Kidney (tissue), 14 donors: ENCODE data around the gene TPRX1. TPM values are rescaled to one million over a fixed set of nuclear protein-coding genes. Genes with fewer than 3 reads are reported as not detected.
"Not testable (repeated sequence)": the region's sequence is repeated elsewhere in the genome, so short reads cannot be mapped to it uniquely, and the experiment has no call there.

Source experiments
- DNase-seq, 5 donors: peaks; one replicate each; pipeline ENCODE4 v3.0.0-alpha.2; 2013 to 2020
- FAIRE-seq: peaks from 2 replicates; lab custom pipeline; 2012; peaks lifted over from hg19 to GRCh38; lab: Jason Lieb, UNC
- H3K27ac ChIP-seq, 2 donors: one replicate each; pipeline ENCODE4 v1.7.0; 2013; ENCODE audit warnings: low read depth in 2 of 2, low read length in 2 of 2, inconsistent platforms in 1 of 2
- H3K27me3 ChIP-seq: one replicate; pipeline ENCODE4 v1.7.1; 2013; ENCODE audit warnings: low read length, inconsistent platforms; ENCODE audit not compliant: control insufficient read depth, insufficient read depth
- H3K36me3 ChIP-seq, 3 donors: one replicate each; pipeline versions ENCODE4 v1.7.0 to v1.7.1; 2013; ENCODE audit warnings: low read length in 3 of 3, control low read depth in 1 of 3, inconsistent platforms in 1 of 3; ENCODE audit not compliant: insufficient read depth in 3 of 3, control insufficient read depth in 2 of 3
- H3K4me1 ChIP-seq, 3 donors: one replicate each; pipeline versions ENCODE4 v1.7.0 to v1.7.1; 2013; ENCODE audit warnings: low read length in 3 of 3, inconsistent platforms in 1 of 3, low read depth in 1 of 3; ENCODE audit not compliant: control insufficient read depth in 2 of 3, insufficient read depth in 2 of 3
- H3K4me3 ChIP-seq, 3 donors: one replicate each; pipeline versions ENCODE4 v1.7.0 to v1.8.1; 2013; ENCODE audit warnings: low read length in 3 of 3, control low read depth in 1 of 3, inconsistent platforms in 1 of 3
- H3K9ac ChIP-seq, 3 donors: one replicate each; pipeline versions ENCODE4 v1.7.0 to v1.7.1; 2013; ENCODE audit warnings: low read length in 3 of 3, control low read depth in 1 of 3, inconsistent platforms in 1 of 3
- H3K9me3 ChIP-seq, 3 donors: one replicate each; pipeline versions ENCODE4 v1.7.0 to v1.7.1; 2013; ENCODE audit warnings: low read length in 3 of 3, control low read depth in 1 of 3, inconsistent platforms in 1 of 3; ENCODE audit not compliant: control insufficient read depth in 2 of 3, insufficient read depth in 1 of 3
- intact Hi-C: fragments of 100-400 bp; cut with DNase I; formaldehyde crosslinking; loops from one replicate; pipeline ENCODE4 v1.11.1; 2022
- polyA plus RNA-seq: library from polyadenylated mRNA; stranded (reverse); fragments of 350-450 nt; fragmentation: Illumina TruSeq; extraction: RNeasy Lipid Tissue Mini Kit (QIAGEN cat#74804); gene quantifications from one replicate; pipeline ENCODE4 v1.2.3, GENCODE V29; 2014; ENCODE audit warnings: low read depth, low replicate concordance; ENCODE audit not compliant: insufficient read depth
- total RNA-seq: library from RNA; stranded (reverse); fragmentation: NEBNext Ultra II Directional; extraction: Animal tissue kit (Norgen Biotek cat#: 25700); gene quantifications from one replicate; pipeline ENCODE4 v1.2.1, GENCODE V29; 2021
- TF ChIP-seq, protein P1 (sequence below): IDR thresholded peaks from 3 replicates; pipeline ENCODE4 v1.5.1; 2012; ENCODE audit warnings: mild to moderate bottlenecking, moderate library complexity, borderline replicate concordance; ENCODE audit not compliant: insufficient read depth; ENCODE audit errors: extremely low read depth
- donor health status: control.
- donor health status: control.
- donor health status: control.
- donor health status: control.
- donor health status: control.
- donor health status: DM: yes; HTN: yes; CAD: no.
- donor health status: Normal renal cell carcinoma (clear cell type).

TPRX1 gene
- total and polyA plus RNA-seq, 2 donors from 2014 or later, result not detected

GRCh38 chr19:47820410-47820809 lies 16.1 kb upstream of the TPRX1 start:
- FAIRE-seq, result no peak
- H3K9me3 ChIP-seq, result no peaks in the 10 kb centered on the region
- no peak overlapping the region for H3K4me3 ChIP-seq
- H3K36me3 ChIP-seq, result no peaks in the 10 kb centered on the region
- TF ChIP-seq, protein P1, sequence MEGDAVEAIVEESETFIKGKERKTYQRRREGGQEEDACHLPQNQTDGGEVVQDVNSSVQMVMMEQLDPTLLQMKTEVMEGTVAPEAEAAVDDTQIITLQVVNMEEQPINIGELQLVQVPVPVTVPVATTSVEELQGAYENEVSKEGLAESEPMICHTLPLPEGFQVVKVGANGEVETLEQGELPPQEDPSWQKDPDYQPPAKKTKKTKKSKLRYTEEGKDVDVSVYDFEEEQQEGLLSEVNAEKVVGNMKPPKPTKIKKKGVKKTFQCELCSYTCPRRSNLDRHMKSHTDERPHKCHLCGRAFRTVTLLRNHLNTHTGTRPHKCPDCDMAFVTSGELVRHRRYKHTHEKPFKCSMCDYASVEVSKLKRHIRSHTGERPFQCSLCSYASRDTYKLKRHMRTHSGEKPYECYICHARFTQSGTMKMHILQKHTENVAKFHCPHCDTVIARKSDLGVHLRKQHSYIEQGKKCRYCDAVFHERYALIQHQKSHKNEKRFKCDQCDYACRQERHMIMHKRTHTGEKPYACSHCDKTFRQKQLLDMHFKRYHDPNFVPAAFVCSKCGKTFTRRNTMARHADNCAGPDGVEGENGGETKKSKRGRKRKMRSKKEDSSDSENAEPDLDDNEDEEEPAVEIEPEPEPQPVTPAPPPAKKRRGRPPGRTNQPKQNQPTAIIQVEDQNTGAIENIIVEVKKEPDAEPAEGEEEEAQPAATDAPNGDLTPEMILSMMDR, result no peak
- intact Hi-C loops, result no loop called here
- no peak for DNase-seq
- H3K4me1 ChIP-seq, result no peaks in the 10 kb centered on the region
- H3K9ac ChIP-seq, result no peak overlapping the region
- peaks cover 2% of the 10 kb centered on the region for H3K27me3 ChIP-seq
- H3K27ac ChIP-seq, result no peak overlapping the region

- intact Hi-C loops, result no loop called here
- no peak for FAIRE-seq
Measured at GRCh38 chr19:47819858-47820257, 15.5 kb upstream of the TPRX1 start.

GRCh38 chr19:47818221-47818620 lies 13.9 kb upstream of the TPRX1 start:
- DNase-seq, H3K4me1 ChIP-seq, H3K27ac ChIP-seq, FAIRE-seq, H3K9ac ChIP-seq, H3K27me3 ChIP-seq, H3K36me3 ChIP-seq, H3K9me3 ChIP-seq, intact Hi-C loops, H3K4me3 ChIP-seq: not testable (repeated sequence)

More at GRCh38 chr19:47819858-47820257, 15.5 kb upstream of the TPRX1 start:
- no peak overlapping the region for H3K27ac ChIP-seq
- H3K36me3 ChIP-seq, result no peaks in the 10 kb centered on the region
- TF ChIP-seq, protein P1, result no peak
- H3K4me1 ChIP-seq, result no peaks in the 10 kb centered on the region
- no peak overlapping the region for H3K4me3 ChIP-seq
- H3K27me3 ChIP-seq, result peaks cover 2% of the 10 kb centered on the region
- H3K9me3 ChIP-seq, result no peaks in the 10 kb centered on the region
- no peak overlapping the region for H3K9ac ChIP-seq
- peak in 3 of 5 donors; percentile 14 to 27 (median 25) for DNase-seq

GRCh38 chr19:47816270-47816669 lies 11.9 kb upstream of the TPRX1 start:
- FAIRE-seq, intact Hi-C loops: not testable (repeated sequence)

GRCh38 chr19:47813995-47814328 lies 9.6 kb upstream of the TPRX1 start:
- TF ChIP-seq, protein P1, result no peak
- Histone ChIP-seq H3K27me3 (no peaks in the 10 kb centered on the region), H3K4me3 (no peak overlapping the region), H3K27ac (no peak overlapping the region), H3K9me3 (no peaks in the 10 kb centered on the region), H3K9ac (no peak overlapping the region), H3K4me1 (no peaks in the 10 kb centered on the region), H3K36me3 (no peaks in the 10 kb centered on the region)
- FAIRE-seq (no peak), DNase-seq (no peak)
- intact Hi-C loops, result no loop called here

More at GRCh38 chr19:47816270-47816669, 11.9 kb upstream of the TPRX1 start:
- H3K9ac ChIP-seq, H3K27me3 ChIP-seq, H3K36me3 ChIP-seq, H3K27ac ChIP-seq, H3K9me3 ChIP-seq, H3K4me3 ChIP-seq, H3K4me1 ChIP-seq: not testable (repeated sequence)
- DNase-seq, result peak in 1 of 5 donors; percentile 8
